HepG2 (cell line): ENCODE results near the gene KCNS1. TPM values are rescaled to one million over a fixed set of nuclear protein-coding genes. Genes with fewer than 3 reads are reported as not detected.

ENCODE experiments used
- ATAC-seq: fragments of 200-7000 bp; cut with Tn5 transposase; 3 replicates; pipeline ENCODE4 v1.9.1; 2020; ENCODE audit warnings: mild to moderate bottlenecking, moderate library complexity
- BruUV-seq: library from RNA; stranded (reverse); fragments of 400-500 nt; replicated peaks from 2 replicates; lab custom pipeline; 2021; lab: Mats Ljungman, UMichigan
- CTCF ChIA-PET: fragments of 300-600 bp; formaldehyde crosslinking; extraction: SDS; loops from one replicate; lab custom pipeline; 2021; ENCODE audit warnings: low total read pairs, inconsistent platforms, low intra/inter-chr PET ratio; lab: Yijun Ruan, JAX
- POLR2A ChIA-PET: fragments of 350-600 bp; sonication (Branson Sonifier 250); formaldehyde crosslinking; loops from one replicate; lab custom pipeline; 2020; ENCODE audit warnings: antibody characterized with exemption, inconsistent platforms; lab: Yijun Ruan, JAX
- DNase-seq: peaks from one replicate; pipeline ENCODE4 v3.0.0-alpha.2; 2015; ENCODE audit warnings: low spot score
- FAIRE-seq: peaks from 3 replicates; lab custom pipeline; 2011; peaks lifted over from hg19 to GRCh38; lab: Jason Lieb, UNC
- H2AFZ ChIP-seq: one replicate; pipeline ENCODE4 v1.6.1; 2011; ENCODE audit warnings: low read length, inconsistent platforms
- H3K27ac ChIP-seq: fragments of 300-600 bp; 3 replicates; pipeline ENCODE4 v1.8.0; 2011; ENCODE audit warnings: mixed run types, mild to moderate bottlenecking, mixed read lengths, low read length, inconsistent platforms; ENCODE audit not compliant: insufficient read depth; ENCODE audit errors: extremely low read length
- H3K27me3 ChIP-seq, 2 experiments: fragments of 200-600 bp in 1 of 2; 2 replicates in 1 of 2; 3 replicates in 1 of 2; pipeline versions ENCODE4 v1.6.0 to v1.8.0; 2011; ENCODE audit warnings: low read length in 2 of 2, mild to moderate bottlenecking in 2 of 2, moderate library complexity in 2 of 2, inconsistent platforms in 1 of 2; ENCODE audit not compliant: insufficient read depth in 2 of 2, control insufficient read depth in 1 of 2
- H3K36me3 ChIP-seq, 2 experiments: fragments of 200-600 bp in 1 of 2; replicated peaks in 1 of 2; 2 replicates in 1 of 2; 3 replicates in 1 of 2; pipeline versions ENCODE4 v1.5.1 to v1.8.0; 2011; ENCODE audit warnings: low read length in 2 of 2, inconsistent platforms in 1 of 2; ENCODE audit not compliant: insufficient read depth in 2 of 2, control insufficient read depth in 1 of 2
- H3K4me1 ChIP-seq: 2 replicates; pipeline ENCODE4 v1.5.1; 2012; ENCODE audit warnings: low read length, inconsistent platforms; ENCODE audit not compliant: insufficient read depth
- H3K4me2 ChIP-seq: 2 replicates; pipeline ENCODE4 v1.6.0; 2011; ENCODE audit warnings: low read depth, low read length, inconsistent platforms
- H3K4me3 ChIP-seq, 3 experiments: fragments of 200-600 bp in 1 of 3; sonication (generic), shearing (Covaris generic) in 1 of 3; replicated peaks in 1 of 3; 2 replicates each; pipeline ENCODE4 v1.5.1; 2011 to 2016; ENCODE audit warnings: low read length in 3 of 3, inconsistent platforms in 2 of 3, low read depth in 2 of 3, mild to moderate bottlenecking in 2 of 3, control low read depth in 1 of 3, mixed read lengths in 1 of 3; ENCODE audit not compliant: insufficient read depth in 1 of 3
- H3K79me2 ChIP-seq: one replicate; pipeline ENCODE4 v1.6.1; 2011; ENCODE audit warnings: low read length, inconsistent platforms; ENCODE audit not compliant: insufficient read depth
- H3K9ac ChIP-seq: 2 replicates; pipeline ENCODE4 v1.6.0; 2011; ENCODE audit warnings: mild to moderate bottlenecking, low read depth, low read length, inconsistent platforms; ENCODE audit not compliant: insufficient read depth
- H3K9me3 ChIP-seq: 2 replicates; pipeline ENCODE4 v1.5.1; 2012; ENCODE audit warnings: mild to moderate bottlenecking, low read length
- H4K20me1 ChIP-seq: 2 replicates; pipeline ENCODE4 v1.6.0; 2011; ENCODE audit warnings: inconsistent platforms, mild to moderate bottlenecking, low read length, moderate library complexity; ENCODE audit not compliant: insufficient read depth
- FOSL2 ChIP-seq: sonication (generic); formaldehyde crosslinking; IDR thresholded peaks from 2 replicates; pipeline ENCODE4 v1.4.0; 2020; ENCODE audit warnings: missing genetic modification reagents
- SETDB1 ChIP-seq: sonication (generic); formaldehyde crosslinking; IDR thresholded peaks from 2 replicates; pipeline ENCODE4 v1.5.1; 2020; ENCODE audit warnings: missing genetic modification reagents, mild to moderate bottlenecking, borderline replicate concordance
- SMC3 ChIP-seq: IDR thresholded peaks from 2 replicates; pipeline ENCODE4 v1.6.1; 2011; ENCODE audit warnings: low read length, improper control_type of control experiment
- SNRNP70 ChIP-seq: fragments of 200-400 bp; formaldehyde crosslinking; IDR thresholded peaks from 2 replicates; pipeline ENCODE4 v1.6.1; 2017; ENCODE audit warnings: mild to moderate bottlenecking, low read depth, low read length, moderate library complexity
- ZSCAN20 ChIP-seq: sonication (generic); formaldehyde crosslinking; IDR thresholded peaks from 2 replicates; pipeline ENCODE4 v1.4.0; 2020; ENCODE audit warnings: missing genetic modification reagents, mild to moderate bottlenecking, borderline replicate concordance
- WGBS: methylation state at CpG from one replicate; pipeline ENCODE4 v1.1.6; 2017; ENCODE audit warnings: low lambda C conversion rate; 5-methylcytosine and 5-hydroxymethylcytosine counted together
- in situ Hi-C: cut with HindIII; loops from 2 replicates; pipeline ENCODE4 v1.10.0; 2017; ENCODE audit warnings: low pct_unique_long_range_greater_than_20kb; ENCODE audit not compliant: extremely low pct_ligation_motif_present
- intact Hi-C: fragments of 100-400 bp; cut with micrococcal nuclease; formaldehyde crosslinking; loops from one replicate; pipeline ENCODE4 v1.10.0; 2022; ENCODE audit not compliant: unreplicated experiment
- polyA plus RNA-seq, 8 experiments: library from polyadenylated mRNA; depleted of rRNA in 3 of 8; stranded (reverse) in 7 of 8; unstranded in 1 of 8; fragments of >200 nt; fragmentation: Illumina TruSeq in 4 of 8; extraction: Trizol in 4 of 8; gene quantifications; 2 replicates each; pipeline versions ENCODE4 v1.2.1 to v1.2.3, GENCODE V29; 2011 to 2016; ENCODE audit warnings: low read depth in 4 of 8, missing spikeins in 1 of 8, mixed read lengths in 1 of 8; ENCODE audit not compliant: insufficient read depth in 1 of 8
- total RNA-seq, 5 experiments: library from RNA; depleted of rRNA; stranded (reverse); fragments of >200 nt; fragmentation: Illumina TruSeq; extraction: Trizol; gene quantifications; 2 replicates each; pipeline ENCODE4 v1.2.3, GENCODE V29; 2016; ENCODE audit warnings: low read depth in 1 of 5
- TF ChIP-seq, protein P1 (sequence below): sonication (generic); formaldehyde crosslinking; IDR thresholded peaks from 2 replicates; pipeline ENCODE4 v1.5.0; 2020; ENCODE audit warnings: missing genetic modification reagents

Gene KCNS1
- total and polyA plus RNA-seq, 2 of the 13 experiments (the other 11 are each of a cell fraction or from before 2014, with no cell fraction given) = 0.03 TPM; not detected in 1

DNA sequence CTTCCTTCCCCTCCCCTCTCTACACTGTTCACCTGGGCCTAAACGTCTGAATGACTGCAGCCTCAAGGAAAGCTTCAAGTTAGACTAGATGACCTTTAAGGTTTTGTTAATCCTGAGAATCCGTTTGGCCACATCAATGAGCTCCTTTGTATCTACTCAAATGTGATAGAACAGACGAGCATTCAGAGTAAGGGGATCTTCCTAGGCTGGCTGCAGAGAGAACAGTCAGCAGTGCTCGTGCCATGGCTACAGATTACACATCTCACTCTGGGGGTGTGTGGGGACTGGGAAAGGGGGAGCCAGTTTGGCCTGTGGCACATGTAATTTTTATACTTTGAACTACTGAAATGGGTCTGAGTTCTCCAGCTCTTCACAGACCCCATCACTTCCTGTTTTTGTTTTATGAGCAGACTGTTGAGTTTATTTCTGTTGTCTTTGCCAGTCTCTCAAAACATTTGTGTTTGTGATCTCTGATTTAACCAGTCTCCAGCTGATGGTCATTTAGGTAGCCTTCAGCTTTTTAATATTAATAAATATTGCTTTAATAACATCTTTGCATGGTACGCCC is 50.9 kb downstream of the KCNS1 start (continued):
- TF ChIP-seq, protein P1, sequence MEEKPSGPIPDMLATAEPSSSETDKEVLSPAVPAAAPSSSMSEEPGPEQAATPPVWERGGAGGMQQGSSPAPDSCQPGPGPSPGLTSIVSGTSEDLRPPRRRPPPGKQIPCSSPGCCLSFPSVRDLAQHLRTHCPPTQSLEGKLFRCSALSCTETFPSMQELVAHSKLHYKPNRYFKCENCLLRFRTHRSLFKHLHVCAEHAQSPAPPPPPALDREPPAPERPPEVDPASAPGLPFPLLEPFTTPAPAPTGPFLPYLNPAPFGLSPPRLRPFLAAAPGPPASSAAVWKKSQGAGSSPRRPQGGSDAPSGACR (CRISPR knock-in tag) = no peak
- no peak for TF ChIP-seq SNRNP70

DNA sequence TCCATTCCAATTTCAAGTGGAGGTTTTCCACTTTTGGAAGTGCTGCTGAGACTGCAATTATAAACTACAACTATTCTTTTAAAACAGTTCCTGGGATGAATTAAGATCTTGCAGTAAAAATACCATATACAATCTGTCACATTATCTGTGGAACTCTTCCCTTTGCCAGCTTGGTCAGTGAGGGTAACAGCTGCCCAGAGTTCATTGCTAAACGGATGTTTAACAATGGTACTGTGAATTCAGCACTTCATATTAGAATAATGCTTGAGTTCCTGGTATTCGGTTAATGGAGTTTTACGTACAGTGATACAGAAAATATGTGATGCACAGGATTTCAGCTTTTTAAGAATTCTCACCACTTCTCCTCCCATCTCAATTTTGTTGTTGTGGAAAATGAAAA is 51.5 kb downstream of the KCNS1 start:
- H3K27me3 ChIP-seq = no peaks in the 10 kb centered on the region
- in situ Hi-C loops (loop anchor here (10.0 kb wide), 1 partner anchor 45 kb away; no protein-coding TSS in a partner anchor), intact Hi-C loops (no loop called here)
- no peak for ATAC-seq
- 0 out of 2 replicates have a peak, but pooled peaks cover under 1% of the 10 kb centered on the region for H4K20me1 ChIP-seq
- H3K36me3 ChIP-seq = peaks cover 11 to 19% of the 10 kb centered on the region in 2 experiments; a peak in 4 of 5 replicates
- H3K79me2 ChIP-seq = no peaks in the 10 kb centered on the region
- no peak for FAIRE-seq
- H3K4me1 ChIP-seq = no peaks in the 10 kb centered on the region
- no TSS peak for BruUV-seq
- no peak overlapping the region for H2AFZ ChIP-seq
- ChIA-PET POLR2A (no interaction called here), CTCF (no interaction called here)
- H3K27ac ChIP-seq = no peak overlapping the region
- H3K9me3 ChIP-seq = no peaks in the 10 kb centered on the region
- H3K4me3 ChIP-seq = no peak overlapping the region
- no peak overlapping the region for H3K9ac ChIP-seq
- no peak overlapping the region for H3K4me2 ChIP-seq
- TF ChIP-seq ZSCAN20 (CRISPR knock-in tag) = no peak
- TF ChIP-seq SETDB1 (CRISPR knock-in tag) = no peak
- no peak for TF ChIP-seq SMC3
- TF ChIP-seq FOSL2 (CRISPR knock-in tag) = no peak
- DNase-seq = no peak
- WGBS = 93% methylated on average over 3 of the region's 3 CpGs
